GM19467 (cell line): ENCODE data around the gene MGME1.
"Not testable (repeated sequence)": the region's sequence is repeated elsewhere in the genome, so short reads cannot be mapped to it uniquely, and the experiment has no call there.

Experiments used
- ATAC-seq: cut with Tn5 transposase; IDR thresholded peaks from one replicate; pipeline ENCODE4 v1.9.1; 2021; ENCODE audit warnings: mild to moderate bottlenecking, moderate library complexity; ENCODE audit not compliant: unreplicated experiment

MGME1 gene

DNA sequence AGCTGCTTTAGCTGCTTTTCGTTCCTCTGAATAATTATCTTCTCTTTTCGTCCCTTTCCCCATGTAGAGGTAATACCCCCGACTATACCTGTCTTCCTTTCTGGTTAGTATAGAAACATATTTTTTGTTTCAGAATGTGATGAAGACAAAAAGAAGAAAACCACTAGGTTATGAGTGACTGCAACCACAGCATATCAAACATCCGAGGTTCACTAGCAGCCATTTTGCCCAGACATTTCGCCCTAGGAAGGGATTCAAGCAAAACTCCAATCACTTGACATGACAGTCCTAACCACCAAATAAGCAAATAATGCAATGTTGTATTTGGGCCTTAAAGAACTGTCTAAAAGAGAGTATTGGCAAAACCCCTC lies 9.6 kb upstream of the MGME1 start:
- no peak for ATAC-seq

DNA sequence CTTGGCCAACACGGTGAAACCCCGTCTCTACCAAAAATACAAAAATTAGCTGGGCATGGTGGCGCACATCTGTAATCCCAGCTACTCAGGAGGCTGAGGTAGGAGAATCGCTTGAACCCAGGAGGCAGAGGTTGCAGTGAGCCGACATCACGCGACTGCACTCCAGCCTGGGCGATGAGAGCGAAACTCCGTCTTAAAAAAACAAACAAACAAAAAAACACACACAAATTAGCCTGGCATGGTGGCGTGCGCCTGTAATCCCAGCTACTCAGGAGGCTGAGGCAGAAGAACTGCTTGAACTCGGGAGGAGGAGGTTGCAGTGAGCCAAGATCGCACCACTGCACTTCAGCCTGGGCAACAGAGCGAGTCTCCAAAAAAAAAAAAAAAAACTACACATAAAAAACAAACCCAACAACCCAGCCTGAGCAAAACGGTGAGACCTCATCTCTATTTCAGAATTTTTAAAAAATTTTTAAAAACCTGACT lies 8.4 kb upstream of the MGME1 start:
- ATAC-seq = not testable (repeated sequence)

DNA sequence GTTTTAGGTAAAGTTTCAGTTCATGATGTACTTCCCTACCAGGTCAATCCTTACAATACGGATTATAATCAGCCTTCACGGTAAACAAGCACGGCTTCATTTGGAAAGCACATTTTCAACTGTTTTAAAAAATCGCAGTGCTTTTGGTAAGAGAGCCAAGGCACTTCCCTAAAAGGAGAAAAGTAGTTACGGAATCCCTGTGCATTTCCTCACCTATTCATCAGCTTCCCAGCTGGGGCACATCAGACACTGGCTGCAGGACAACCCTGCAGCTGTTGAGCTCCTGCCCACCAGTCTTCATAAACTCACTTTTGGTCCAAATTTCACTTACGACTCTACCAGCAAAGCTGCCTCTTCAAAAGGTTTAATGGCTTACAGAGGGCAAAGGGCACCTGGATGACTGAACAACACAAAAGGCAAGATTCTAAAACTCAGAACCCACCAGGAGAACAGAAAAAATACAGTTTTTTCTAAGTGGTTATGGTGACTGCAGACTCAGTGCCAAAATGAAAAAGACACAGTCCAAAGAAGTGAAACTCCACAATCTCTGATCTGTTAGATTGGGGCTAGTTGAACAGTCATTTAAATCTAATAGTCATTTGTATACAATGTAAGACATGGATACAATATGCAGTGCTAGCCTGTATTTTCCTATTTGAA lies 7.8 kb upstream of the MGME1 start:
- no peak for ATAC-seq

DNA sequence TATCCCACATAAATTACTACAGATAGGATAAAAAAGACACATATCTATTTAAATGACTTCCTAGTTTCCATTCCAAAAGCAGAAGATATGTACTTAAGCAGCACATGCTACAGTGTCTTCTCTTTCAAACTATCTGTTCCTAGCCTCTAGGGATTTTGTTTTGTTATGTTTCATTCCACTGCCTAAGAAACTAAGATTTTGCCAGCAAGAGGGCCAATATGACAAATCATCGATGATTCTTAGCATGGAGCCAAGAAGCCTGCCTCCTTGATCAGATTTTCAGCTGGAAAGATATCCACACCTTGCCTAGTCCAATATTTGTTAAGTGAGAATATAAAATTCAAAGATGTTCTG lies 7.3 kb upstream of the MGME1 start:
- ATAC-seq = no peak

DNA sequence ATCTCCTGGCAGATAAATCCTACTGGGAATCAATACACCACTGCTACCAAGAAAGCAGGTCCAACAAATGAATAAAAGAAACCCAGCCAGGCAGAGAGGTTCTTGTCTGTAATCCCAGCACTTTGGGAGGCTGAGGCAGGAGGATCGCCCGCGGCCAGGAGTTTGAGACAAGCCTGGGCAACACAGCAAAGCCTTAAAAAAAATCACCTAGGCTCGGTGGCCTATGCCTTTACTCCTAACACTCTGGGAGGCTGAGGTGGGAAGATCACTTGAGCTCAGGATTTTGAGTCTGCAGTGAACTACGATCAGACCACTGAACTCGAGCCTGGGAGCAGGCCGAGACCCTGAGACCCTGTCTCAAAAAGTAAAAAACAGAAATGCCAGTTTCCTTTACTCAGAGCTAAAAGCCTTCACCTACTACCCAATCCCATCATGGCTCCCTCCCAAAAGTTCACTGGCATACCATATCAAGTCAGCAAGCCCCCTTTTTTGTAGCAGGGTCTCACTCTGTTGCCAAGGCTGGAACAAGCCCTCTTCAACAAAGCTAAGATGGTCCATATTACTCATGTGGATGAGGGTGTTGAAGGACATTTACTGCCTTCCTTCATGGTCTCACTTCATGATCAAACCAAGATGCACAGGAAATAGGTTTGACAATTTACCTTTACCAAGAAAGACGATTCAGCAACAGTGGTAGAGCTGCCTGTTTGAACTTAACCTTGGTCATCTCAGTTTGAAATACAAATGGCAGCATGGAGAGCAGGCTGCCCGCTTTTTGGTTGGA lies 5.5 kb upstream of the MGME1 start:
- no peak for ATAC-seq

DNA sequence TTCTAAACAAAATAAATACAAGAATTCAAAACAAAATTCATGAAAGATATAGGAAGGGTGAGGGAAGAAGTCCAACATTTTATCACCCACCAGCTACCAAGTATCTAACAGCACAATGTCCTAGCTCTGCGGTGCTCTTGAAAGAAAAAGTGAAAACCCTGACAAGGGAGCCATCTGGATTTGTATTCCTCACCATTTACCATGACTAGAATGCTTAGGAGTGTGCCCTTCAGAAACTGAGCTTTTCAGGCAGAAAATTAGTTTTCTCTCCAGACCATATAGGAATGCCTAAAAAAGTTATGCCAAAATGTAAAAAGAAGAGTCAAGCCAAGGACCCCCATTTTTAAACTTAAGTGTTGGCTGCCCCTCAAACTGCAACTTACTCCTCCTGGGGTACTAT lies 4.7 kb upstream of the MGME1 start:
- no peak for ATAC-seq

DNA sequence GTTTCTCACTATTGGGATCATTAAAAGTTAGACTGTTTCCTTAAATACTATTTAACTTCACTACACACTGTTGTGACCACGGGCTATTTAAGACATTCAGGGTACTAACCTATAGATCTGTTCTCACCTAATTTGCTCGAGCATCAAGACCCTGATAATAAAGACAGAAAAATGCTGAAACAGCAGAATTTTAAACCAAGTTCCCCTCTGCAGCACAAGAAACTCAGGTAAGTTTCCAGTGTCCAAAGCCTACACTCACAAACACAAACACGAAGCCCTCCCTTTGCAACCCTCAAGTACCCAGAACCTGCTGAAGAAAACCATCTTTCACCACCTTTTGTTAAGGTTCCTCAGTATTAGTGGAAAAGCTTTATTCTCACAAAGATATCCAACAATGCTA lies 4.2 kb upstream of the MGME1 start:
- no peak for ATAC-seq

DNA sequence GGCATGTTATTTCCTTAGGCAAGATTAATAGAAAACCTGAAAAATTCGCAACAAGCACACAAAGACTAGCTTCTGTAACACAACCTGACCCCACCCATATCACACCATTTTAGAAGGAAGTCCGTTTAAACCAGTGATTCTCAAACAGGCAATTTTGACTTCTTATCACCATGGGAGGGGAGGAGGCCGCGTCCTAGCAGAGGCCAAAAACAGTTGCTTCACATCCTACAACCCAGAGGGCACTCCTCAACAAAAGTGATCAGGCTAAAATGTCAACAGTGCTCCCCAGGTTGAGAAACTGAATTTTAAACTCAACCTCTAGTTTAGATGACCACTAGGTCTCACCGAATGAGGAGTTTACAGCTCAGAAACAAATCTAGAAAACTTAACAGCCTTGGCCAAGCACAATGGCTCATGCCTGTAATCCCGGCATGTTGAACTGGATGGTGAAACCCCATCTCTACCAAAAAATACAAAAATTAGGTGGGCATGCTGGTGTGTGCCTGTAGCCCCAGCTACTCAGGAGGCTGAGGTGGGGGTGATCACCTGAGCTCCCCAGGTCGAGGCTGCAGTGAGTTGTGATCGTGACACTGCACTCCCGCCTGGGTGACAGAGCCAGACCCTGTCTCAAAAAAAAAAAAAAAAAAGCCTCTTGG lies 3.6 kb upstream of the MGME1 start:
- ATAC-seq = no peak

DNA sequence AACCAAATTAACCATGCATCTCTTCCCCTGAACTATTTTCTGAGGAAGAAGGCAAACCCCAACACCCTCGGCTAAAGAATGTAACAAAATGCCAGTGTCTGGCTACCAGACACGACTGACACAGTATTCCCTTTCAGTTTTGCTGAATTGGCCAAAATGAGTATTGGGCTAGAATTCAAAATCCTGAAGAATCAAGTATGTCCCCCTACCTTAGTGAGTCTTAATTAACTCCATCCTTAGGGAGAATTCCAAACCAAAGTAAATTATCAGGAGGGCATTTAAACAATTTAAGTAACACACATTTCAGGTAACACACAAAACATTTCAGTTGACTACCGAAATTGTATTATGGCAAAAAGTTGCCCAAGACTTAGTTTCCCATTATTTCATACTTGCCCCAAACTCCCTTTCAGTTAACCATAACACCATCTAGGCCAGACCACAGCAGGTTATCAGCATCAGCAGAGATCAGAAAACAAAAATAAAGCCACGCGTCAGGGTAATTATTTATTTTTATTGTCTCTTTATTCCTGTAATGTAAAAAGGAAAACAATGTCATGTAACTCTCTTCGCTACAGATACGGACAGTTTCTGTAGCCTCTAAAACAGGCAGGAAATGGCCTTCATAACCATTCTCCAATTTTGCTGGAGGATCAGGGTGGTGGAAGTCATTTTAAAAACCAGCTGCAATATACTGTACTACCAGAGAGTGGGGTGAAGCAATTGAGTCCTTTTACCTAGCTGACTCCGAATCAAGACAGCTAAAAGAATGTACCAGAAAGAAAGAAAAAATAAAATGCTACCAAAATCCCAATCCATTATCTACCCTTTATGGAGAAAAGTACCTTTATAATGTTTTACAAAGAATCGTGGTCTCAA lies 2.1 kb upstream of the MGME1 start:
- no peak for ATAC-seq

DNA sequence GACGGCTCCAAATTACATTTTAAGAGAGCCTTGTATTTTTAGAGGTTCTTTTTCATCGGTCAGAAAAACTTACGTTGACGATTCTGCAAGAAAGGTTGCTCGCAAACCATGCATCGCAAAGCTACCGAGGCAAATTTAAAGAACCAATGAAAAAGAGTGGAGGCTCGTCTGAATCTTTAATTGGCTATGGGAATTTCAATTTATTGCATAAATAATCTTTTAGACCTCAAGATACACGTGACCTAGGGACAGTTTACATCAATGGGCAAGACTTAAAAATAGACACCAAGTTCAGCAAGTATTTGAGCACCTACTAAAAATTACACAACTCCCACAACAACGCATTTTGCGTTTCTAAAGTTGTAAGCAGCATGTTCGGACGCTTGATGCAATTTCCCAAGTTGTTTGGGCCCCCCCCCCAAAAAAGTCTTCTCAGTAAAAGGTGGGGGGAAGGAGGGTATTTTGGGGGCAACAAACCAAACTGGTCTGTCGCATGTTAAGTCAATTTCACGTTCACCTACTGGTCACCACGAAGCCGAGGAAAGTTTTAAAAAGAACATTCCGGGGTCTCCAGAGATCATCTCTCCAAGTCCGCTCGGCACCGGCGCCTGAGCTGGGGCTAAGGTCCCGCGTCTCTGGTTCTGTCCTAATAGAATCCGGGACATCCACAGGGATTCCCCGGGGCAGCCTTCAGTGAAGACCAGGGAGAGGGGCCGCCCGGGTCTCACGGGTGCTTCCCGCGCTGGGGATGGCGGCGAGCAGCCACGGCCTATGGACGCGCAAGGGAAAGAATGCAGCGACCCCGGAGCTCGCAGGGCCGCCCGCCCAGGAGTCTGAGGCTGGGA lies 1.1 kb upstream of the MGME1 start:
- ATAC-seq = no peak

DNA sequence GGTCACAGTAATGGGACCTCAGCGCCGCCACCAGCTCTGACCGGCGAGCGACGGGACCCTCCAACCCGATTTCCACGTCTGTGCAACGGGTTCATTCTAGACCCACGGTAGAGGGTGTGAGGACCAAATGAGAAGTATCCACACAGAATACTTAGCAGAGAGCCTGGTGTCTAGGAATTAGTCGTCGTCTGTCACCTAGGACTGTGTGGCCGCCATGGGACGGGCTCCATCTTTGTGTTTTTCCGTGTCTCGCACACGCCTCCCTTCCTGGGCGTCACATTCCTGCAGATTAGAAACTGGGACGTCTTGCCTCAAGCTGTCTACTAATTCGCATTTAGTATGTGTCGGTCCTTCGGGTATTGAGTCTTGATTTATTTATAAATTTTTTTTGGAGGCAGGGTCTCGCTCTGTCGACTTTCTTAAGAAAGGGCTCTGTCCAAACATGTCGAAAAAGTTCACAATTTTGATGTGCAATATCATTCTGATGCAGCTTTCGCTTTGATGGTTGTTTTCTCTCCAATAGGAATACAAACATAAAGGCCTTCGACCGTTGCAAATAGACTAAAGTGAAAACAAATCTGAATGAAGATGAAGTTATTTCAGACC lies 563 bp downstream of the MGME1 start:
- ATAC-seq = peak; percentile 7

DNA sequence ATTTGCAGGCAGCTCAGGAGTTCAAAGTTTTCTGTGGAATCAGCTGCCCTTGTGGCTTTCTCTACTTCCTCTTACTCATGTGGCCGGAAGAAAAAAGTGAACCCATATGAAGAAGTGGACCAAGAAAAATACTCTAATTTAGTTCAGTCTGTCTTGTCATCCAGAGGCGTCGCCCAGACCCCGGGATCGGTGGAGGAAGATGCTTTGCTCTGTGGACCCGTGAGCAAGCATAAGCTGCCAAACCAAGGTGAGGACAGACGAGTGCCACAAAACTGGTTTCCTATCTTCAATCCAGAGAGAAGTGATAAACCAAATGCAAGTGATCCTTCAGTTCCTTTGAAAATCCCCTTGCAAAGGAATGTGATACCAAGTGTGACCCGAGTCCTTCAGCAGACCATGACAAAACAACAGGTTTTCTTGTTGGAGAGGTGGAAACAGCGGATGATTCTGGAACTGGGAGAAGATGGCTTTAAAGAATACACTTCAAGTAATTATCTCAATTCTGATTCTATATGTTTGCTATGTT lies 1.1 kb downstream of the MGME1 start:
- no peak for ATAC-seq

DNA sequence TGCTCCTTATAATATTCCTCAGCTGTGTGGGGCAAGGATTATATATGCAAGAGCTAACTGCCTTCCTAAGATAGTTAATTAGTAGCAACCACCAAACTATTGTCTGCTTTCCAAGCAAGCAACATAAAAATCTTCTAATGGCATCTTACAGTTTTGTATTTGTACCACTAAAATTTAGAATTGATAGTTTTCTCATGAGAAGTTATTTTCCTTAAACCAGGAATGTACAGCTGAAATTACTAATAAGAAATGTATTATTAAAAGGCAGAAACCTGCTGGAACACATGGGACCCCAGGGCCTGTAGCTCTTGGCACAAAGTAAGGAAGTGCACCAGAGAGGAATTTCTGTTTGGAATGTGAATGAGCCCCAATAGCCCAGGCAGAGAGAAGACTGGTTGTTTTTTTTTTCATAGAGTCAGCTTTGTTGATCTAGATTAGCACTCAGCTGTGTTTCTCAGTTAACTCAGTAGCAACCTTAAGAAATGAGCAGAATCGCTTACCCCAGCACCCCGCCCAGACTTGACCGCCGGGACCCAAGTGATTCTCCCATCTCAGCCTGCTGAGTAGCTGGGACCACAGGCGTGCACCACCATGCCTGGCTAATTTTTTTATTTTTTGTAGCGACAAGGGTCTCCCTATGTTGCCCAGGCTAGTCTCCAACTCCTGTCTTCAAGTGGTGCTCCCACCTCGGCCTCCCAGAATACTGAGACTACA lies 2.6 kb downstream of the MGME1 start:
- no peak for ATAC-seq

DNA sequence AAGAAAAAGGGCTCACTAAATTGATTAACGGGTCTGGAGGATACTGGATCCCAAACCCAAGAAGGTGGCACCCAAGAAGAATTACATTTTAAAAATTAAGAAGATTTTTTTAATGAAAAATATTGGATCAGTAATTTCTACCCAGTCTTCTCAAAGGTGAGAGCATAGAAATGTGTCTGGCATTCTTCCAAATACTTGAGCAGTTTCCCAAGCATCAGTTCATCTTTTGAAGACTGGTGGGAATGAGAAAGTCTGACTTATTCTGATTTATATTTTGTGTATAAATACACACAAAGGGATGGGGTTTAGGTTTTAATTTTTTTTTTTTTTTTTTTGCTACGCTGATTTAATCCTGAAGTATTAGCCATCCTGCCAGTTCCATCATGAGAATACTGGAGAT lies 3.3 kb downstream of the MGME1 start:
- no peak for ATAC-seq

DNA sequence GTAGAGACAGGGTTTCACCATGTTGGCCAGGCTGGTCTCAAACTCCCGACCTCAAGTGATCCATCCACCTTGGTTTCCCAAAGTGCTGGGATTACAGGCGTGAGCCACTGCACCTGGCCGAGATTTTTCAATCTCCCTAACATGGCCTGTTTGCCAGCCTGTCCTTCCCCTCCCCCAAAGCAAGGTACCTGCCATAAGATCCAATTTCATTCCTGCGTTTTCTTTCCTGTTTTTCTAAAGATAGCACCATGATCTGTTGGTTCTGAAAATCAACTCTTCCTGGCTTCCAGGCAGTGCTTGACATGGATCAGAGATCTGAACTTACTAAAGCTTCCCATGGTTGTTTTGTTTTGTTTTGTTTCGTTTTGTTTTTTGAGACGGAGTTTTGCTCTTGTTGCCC lies 7.5 kb downstream of the MGME1 start:
- no peak for ATAC-seq

DNA sequence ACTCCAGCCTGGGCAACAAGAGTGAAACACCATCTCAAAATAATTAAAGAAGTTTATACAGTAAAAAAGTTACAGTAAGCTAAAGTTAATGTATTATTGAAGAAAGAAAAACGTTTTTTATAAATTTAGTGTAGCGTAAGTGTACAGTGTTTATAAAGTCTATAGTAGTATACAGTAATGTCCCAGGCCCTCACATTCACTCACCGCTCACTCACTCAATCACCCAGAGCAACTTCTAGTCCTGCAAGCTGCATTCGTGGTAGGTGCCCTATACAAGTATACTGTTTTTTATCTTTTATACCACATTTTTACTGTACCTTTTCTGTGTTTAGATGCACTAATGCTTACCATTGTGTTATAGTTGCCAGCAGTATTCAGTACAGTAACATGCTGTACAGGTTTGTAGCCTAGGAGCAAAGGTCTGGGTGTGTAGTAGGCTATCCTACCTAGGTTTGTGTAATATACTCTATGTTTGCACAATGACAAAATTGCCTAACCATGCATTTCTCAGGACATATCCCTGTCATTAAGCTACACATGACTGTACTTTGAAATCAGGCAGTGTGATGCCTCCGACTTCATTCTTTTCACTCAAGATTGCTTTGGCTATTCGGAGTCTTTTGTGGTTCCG lies 16.7 kb downstream of the MGME1 start:
- no peak for ATAC-seq

DNA sequence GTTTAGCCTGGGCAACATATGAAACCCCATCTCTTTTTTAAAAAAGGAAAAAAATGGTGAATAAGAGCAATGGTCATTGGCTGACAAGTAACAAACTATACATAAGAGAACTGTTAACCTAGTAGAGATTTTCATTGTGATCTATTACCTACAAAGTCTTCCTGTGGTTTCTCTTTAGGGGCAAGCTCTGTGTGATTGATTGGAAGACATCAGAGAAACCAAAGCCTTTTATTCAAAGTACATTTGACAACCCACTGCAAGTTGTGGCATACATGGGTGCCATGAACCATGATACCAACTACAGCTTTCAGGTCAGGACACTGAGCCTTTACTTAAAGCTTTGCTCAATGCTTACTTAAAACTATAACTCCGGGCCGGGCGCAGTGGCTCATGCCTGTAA lies 19.2 kb downstream of the MGME1 start:
- no peak for ATAC-seq

DNA sequence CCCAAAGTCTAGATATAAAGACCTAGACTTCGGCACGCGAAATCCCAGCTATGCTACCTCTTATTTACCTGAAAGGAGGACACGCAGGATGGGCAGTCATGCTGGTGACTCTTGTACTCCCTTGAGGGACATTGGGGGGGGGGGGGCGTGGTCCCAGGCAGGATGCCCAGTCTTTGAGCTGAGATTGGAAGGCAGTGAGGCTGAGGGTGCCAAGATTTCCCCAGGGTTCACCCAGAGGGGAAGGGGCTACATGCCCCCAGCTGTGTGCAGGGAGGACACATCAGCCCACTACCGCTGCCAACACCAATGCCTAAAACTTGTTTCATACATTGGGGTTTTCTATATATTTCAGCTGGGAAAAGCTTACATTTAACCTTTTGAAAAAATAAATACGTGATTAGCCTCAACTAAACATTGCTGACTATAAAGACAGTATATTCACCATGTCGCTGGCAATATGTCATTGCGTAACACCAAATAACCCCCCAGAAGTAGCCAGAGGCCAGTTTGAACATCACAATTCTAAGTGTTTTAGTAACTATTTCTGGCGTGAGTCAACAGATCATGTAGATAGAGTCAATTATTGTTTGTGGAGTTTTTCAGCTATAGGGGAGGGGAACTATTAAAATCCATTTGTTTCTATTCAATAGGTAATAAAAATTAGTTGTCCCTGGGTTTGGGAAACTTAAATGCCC lies 21.6 kb downstream of the MGME1 start:
- ATAC-seq = no peak
